ENCODE data around the gene MVD.

DNA sequence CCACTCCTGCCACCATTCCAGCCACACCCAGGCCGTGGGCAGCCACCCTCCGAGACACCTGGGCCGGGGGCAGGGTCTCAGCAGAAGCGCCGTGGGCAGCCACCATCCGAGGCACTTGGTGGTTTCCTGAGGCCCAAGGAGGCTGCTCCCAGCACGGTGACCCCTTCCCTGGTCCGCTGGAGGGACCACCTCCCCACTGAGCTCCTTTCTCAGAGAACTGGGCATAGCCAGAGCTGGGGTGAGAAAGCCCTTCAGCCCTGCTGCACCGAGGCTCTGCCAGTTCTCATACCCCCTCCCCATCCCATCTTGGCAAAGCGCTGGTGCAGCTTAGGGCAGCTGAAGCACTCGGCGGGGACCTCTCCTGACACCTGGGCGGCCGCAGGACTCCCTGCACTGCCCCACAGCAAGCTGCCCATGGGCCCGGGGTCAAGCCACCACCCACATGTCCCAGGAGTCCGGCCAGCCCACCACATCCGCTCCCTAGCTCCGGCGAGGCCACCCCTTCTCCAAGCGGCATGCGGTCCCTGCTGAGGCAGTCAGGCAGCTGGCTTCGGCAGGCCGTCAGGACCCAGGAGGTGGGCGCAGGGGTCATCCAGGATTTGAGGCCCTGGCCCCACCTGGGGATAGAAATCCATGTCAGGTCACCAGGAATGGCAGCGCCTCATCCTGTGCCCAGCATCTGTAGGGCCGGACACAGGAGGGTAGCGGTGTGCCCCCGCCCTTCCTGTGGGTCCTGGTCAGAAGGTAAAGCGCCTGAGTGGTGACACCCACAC lies 10.7 kb downstream of the MVD start:
- TF ChIP-seq, protein P1, sequence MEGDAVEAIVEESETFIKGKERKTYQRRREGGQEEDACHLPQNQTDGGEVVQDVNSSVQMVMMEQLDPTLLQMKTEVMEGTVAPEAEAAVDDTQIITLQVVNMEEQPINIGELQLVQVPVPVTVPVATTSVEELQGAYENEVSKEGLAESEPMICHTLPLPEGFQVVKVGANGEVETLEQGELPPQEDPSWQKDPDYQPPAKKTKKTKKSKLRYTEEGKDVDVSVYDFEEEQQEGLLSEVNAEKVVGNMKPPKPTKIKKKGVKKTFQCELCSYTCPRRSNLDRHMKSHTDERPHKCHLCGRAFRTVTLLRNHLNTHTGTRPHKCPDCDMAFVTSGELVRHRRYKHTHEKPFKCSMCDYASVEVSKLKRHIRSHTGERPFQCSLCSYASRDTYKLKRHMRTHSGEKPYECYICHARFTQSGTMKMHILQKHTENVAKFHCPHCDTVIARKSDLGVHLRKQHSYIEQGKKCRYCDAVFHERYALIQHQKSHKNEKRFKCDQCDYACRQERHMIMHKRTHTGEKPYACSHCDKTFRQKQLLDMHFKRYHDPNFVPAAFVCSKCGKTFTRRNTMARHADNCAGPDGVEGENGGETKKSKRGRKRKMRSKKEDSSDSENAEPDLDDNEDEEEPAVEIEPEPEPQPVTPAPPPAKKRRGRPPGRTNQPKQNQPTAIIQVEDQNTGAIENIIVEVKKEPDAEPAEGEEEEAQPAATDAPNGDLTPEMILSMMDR (IDR thresholded peaks at IDR 0.05) = no peak
- TF ChIP-seq POLR2AphosphoS5 (IDR thresholded peaks at IDR 0.05) (no peak), EP300 (IDR thresholded peaks at IDR 0.05) (no peak), POLR2A (IDR thresholded peaks at IDR 0.05) (no peak)
